Measurements from ENCODE around the gene NBPF1.
"Not testable (repeated sequence)": the region's sequence is repeated elsewhere in the genome, so short reads cannot be mapped to it uniquely, and the experiment has no call there.

GRCh38 chr1:16536796-16537195, 76.6 kb downstream of the NBPF1 start:
- not testable (repeated sequence) for TF ChIP-seq POLR2A, CTCF (IDR thresholded peaks at IDR 0.05)

Measured in thyroid gland (tissue), 4 donors.